ENCODE data around the gene NAV3.

NAV3 gene

DNA sequence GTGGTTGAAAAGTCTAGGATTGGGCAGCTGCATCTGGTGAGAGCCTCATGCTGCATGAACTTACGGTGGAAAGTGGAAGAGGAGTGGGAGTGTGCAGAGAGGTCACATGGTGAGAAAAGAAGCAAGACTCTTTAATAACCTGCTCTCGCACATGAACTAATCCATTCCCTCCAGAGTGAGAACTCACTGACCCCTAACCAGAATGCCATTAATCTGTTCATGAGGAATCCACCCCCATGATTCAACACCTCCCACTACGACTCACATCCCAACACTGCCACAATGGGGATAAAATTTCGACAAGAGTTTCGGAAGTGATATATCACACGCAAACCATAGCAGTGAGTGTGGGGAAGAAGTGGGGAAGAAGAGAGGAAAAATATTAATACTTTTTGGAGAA lies 377.4 kb downstream of the NAV3 start:
- DNase-seq (ENCODE audit: low spot score) = no peak
- TF ChIP-seq, protein P1, sequence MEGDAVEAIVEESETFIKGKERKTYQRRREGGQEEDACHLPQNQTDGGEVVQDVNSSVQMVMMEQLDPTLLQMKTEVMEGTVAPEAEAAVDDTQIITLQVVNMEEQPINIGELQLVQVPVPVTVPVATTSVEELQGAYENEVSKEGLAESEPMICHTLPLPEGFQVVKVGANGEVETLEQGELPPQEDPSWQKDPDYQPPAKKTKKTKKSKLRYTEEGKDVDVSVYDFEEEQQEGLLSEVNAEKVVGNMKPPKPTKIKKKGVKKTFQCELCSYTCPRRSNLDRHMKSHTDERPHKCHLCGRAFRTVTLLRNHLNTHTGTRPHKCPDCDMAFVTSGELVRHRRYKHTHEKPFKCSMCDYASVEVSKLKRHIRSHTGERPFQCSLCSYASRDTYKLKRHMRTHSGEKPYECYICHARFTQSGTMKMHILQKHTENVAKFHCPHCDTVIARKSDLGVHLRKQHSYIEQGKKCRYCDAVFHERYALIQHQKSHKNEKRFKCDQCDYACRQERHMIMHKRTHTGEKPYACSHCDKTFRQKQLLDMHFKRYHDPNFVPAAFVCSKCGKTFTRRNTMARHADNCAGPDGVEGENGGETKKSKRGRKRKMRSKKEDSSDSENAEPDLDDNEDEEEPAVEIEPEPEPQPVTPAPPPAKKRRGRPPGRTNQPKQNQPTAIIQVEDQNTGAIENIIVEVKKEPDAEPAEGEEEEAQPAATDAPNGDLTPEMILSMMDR (IDR thresholded peaks at IDR 0.05; ENCODE audit: borderline replicate concordance, control extremely low read depth, extremely low read depth, insufficient read depth, missing control alignments) = no peak
- in situ Hi-C loops (cut with MboI; ENCODE audit: low sequenced_read_pairs, unreplicated experiment) = no loop called here

DNA sequence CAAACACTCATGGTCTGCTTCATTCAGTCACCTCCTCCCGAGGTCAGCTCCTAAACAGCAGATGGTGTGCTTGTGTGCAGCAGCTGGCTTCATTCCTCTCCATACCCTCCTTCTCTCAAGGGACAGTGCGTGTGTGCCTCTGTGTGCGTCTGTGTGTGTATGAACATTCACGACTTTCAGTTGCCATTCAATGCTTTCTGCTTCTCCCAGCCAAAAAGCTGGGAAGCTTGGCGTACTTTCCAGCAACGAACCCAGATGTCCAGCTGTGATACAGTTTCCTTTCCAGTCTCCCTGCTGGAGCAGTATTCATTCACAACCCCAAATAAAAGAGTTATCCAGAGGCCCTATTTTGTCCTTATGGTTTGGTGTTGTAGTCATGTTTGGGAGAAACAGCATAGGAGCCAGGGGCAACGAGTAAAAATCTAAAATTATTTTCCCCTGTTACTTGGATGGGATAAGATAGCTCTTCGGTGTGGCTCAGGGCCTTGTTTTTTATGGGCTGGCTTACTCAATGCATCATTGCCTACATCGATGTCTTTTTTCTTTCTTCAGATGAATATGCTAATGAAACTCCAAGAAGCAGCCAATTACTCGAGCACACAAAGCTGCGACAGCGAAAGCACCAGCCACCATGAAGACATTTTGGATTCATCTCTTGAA lies 379.3 kb downstream of the NAV3 start:
- in situ Hi-C loops (cut with MboI; ENCODE audit: low sequenced_read_pairs, unreplicated experiment) = no loop called here
- DNase-seq (ENCODE audit: low spot score) = no peak
- TF ChIP-seq, protein P1 (IDR thresholded peaks at IDR 0.05; ENCODE audit: borderline replicate concordance, control extremely low read depth, extremely low read depth, insufficient read depth, missing control alignments) = no peak

DNA sequence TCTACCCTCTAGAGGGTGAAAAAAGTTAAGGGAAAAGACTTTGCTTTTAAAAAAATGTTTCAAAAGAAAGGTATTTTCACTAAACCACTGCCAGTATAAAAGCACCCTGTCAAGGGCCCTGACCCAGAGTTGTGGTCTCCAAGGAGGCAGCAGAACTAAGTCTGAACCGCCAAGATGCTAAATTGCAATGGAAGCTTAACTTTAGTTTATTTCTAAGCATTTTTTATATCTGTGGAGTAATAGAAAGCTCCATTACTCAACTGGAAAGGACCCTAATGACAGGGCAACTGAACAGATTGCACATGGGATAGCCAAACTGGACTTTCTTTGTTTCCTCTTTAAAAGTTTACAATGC lies 379.8 kb downstream of the NAV3 start:
- TF ChIP-seq, protein P1 (IDR thresholded peaks at IDR 0.05; ENCODE audit: borderline replicate concordance, control extremely low read depth, extremely low read depth, insufficient read depth, missing control alignments) = no peak
- in situ Hi-C loops (cut with MboI; ENCODE audit: low sequenced_read_pairs, unreplicated experiment) = no loop called here
- no peak for DNase-seq (ENCODE audit: low spot score)

DNA sequence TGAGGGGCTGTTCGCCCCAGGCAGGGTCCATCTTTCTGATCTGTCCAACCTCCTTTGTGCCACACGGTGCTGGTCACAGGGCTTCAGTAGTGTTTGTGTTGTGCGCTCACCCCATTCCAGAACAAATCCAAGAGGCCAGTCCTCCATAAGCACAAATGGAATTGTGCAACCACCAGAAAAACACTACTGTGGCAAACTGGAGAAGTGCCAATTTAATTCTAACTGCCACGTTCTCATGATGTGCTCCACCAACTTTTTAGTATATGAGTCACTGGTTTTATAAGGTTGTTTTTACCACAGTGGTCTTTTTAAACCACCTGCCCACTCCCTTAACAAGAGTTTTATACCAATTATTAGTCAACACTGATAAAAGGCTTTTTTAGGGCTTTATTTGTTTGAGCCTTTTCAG lies 380.2 kb downstream of the NAV3 start:
- in situ Hi-C loops (cut with MboI; ENCODE audit: low sequenced_read_pairs, unreplicated experiment) = no loop called here
- TF ChIP-seq, protein P1 (IDR thresholded peaks at IDR 0.05; ENCODE audit: borderline replicate concordance, control extremely low read depth, extremely low read depth, insufficient read depth, missing control alignments) = no peak
- no peak for DNase-seq (ENCODE audit: low spot score)

GRCh38 chr12:78220811-78221210 lies 390.1 kb downstream of the NAV3 start:
- DNase-seq (ENCODE audit: low spot score) = no peak
- TF ChIP-seq, protein P1 (IDR thresholded peaks at IDR 0.05; ENCODE audit: borderline replicate concordance, control extremely low read depth, extremely low read depth, insufficient read depth, missing control alignments) = no peak
- in situ Hi-C loops (cut with MboI; ENCODE audit: low sequenced_read_pairs, unreplicated experiment) = no loop called here

DNA sequence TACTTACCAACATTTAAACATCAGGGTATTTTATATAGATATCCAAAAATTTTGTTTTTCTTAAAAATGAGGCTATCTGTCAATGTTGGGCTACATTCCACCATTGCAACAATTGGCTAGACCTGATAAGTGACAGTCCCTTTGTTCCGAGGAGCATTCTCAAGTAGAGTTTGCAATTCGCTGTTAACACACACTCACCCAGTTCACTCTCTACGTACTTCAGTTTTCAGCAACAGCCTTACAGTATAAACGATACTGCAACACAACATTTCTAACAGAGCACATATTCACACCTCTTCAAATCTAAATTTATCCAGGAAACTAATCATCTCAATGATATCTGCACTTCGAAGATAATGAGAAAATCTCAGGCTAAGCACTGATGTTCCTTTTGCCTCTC lies 393.5 kb downstream of the NAV3 start:
- DNase-seq (ENCODE audit: low spot score) = no peak
- TF ChIP-seq, protein P1 (IDR thresholded peaks at IDR 0.05; ENCODE audit: borderline replicate concordance, control extremely low read depth, extremely low read depth, insufficient read depth, missing control alignments) = no peak
- in situ Hi-C loops (cut with MboI; ENCODE audit: low sequenced_read_pairs, unreplicated experiment) = no loop called here
